ENCODE data around the gene CAVIN4.

Gene CAVIN4

DNA sequence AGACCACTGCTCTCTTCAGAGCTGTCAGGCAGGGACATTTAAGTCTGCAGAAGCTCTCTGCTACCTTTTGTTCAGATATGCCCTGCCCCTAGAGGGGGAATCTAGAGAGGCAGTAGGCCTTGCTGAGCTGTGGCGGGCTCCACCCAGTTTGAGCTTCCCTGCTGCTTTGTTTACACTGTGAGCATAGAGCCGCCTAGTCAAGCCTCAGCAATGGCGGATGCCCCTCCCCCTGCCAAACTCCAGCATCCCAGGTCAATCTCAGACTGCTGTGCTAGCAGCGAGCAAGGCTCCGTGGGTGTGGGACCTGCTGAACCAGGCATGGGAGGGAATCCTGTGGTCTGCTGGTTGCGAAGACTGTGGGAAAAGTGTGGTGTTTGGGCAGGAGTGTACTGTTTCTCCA lies 59.9 kb downstream of the CAVIN4 start:
- no peaks in the 10 kb centered on the region; the same call in 1 of the 2 replicates for H3K27me3 ChIP-seq (ENCODE audit: control insufficient read depth, low read length)
- TF ChIP-seq, protein P1, sequence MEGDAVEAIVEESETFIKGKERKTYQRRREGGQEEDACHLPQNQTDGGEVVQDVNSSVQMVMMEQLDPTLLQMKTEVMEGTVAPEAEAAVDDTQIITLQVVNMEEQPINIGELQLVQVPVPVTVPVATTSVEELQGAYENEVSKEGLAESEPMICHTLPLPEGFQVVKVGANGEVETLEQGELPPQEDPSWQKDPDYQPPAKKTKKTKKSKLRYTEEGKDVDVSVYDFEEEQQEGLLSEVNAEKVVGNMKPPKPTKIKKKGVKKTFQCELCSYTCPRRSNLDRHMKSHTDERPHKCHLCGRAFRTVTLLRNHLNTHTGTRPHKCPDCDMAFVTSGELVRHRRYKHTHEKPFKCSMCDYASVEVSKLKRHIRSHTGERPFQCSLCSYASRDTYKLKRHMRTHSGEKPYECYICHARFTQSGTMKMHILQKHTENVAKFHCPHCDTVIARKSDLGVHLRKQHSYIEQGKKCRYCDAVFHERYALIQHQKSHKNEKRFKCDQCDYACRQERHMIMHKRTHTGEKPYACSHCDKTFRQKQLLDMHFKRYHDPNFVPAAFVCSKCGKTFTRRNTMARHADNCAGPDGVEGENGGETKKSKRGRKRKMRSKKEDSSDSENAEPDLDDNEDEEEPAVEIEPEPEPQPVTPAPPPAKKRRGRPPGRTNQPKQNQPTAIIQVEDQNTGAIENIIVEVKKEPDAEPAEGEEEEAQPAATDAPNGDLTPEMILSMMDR (IDR thresholded peaks at IDR 0.05; ENCODE audit: low read depth, low read length, poor library complexity, severe bottlenecking) = no peak
- no peak for TF ChIP-seq EZH2phosphoT487 (IDR thresholded peaks at IDR 0.05; ENCODE audit: borderline replicate concordance, low read length)
- H3K27ac ChIP-seq (ENCODE audit: low read depth, low read length) = no peak overlapping the region
- no peak overlapping the region for H3K4me3 ChIP-seq (ENCODE audit: low read length)
- no peaks in the 10 kb centered on the region for H3K4me1 ChIP-seq (ENCODE audit: control insufficient read depth, low read length)
- H3K4me2 ChIP-seq (ENCODE audit: low read length) = no peak overlapping the region
- H3K36me3 ChIP-seq (ENCODE audit: control insufficient read depth, low read length) = no peaks in the 10 kb centered on the region
- no peaks in the 10 kb centered on the region for H3F3A ChIP-seq (ENCODE audit: control insufficient read depth, insufficient read depth)
- H4K20me1 ChIP-seq (ENCODE audit: control insufficient read depth, insufficient read depth, low read depth, low read length) = no peaks in the 10 kb centered on the region
- H3K9me3 ChIP-seq (ENCODE audit: control insufficient read depth, insufficient read depth, low read length) = no peaks in the 10 kb centered on the region
- H3K9me2 ChIP-seq (replicated peaks; ENCODE audit: control insufficient read depth, low read length) = no peaks in the 10 kb centered on the region
- H3K79me2 ChIP-seq (ENCODE audit: control insufficient read depth, low read length) = no peaks in the 10 kb centered on the region

All from DOHH2 (cell line).